Mononuclear cell (primary cell): ENCODE measurements around the gene FBXW2. TPM values are rescaled to one million over a fixed set of nuclear protein-coding genes. Genes with fewer than 3 reads are reported as not detected.
"Not testable (repeated sequence)": the region's sequence is repeated elsewhere in the genome, so short reads cannot be mapped to it uniquely, and the experiment has no call there.

Experiments used
- H3K27me3 ChIP-seq: 2 replicates; pipeline ENCODE4 v1.6.0; 2011; ENCODE audit warnings: low read length, control low read depth; ENCODE audit not compliant: insufficient read depth
- H3K4me1 ChIP-seq: 2 replicates; pipeline ENCODE4 v1.5.1; 2011; ENCODE audit warnings: mild to moderate bottlenecking, low read length, control low read depth; ENCODE audit not compliant: insufficient read depth
- H3K4me3 ChIP-seq: 2 replicates; pipeline ENCODE4 v1.5.1; 2011; ENCODE audit warnings: mild to moderate bottlenecking, low read length, moderate library complexity
- H3K9me3 ChIP-seq: 2 replicates; pipeline ENCODE4 v1.5.1; 2011; ENCODE audit warnings: low read depth, mild to moderate bottlenecking, control low read depth, low read length
- total RNA-seq: library from RNA; depleted of rRNA; stranded (reverse); fragments of >200 nt; gene quantifications from one replicate; pipeline ENCODE4 v1.2.3, GENCODE V29; 2012

FBXW2 gene
- total RNA-seq, 1 donor, result 27.8 TPM

DNA sequence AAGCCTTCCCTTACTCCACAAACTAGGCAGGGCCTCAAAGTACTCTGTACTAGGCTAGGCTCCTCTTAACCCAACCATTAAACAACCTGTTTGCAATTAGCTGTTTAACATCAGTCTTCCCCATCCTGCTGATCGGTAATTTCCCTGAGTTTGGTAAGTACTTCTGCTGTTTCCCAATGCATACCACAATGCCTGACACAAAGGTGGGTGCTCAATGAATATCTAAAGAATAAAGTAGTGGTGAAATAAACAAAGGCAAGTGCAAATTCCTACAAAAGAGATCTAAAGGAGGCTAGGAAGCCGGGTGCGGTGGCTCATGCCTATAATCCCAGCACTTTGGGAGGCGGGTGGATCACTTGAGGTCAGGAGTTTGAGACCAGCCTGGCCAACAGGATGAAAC is 25.0 kb downstream of the FBXW2 start:
- no peaks in the 10 kb centered on the region for H3K9me3 ChIP-seq
- H3K27me3 ChIP-seq, result no peaks in the 10 kb centered on the region
- peaks cover 6% of the 10 kb centered on the region for H3K4me1 ChIP-seq
- H3K4me3 ChIP-seq, result no peak overlapping the region

DNA sequence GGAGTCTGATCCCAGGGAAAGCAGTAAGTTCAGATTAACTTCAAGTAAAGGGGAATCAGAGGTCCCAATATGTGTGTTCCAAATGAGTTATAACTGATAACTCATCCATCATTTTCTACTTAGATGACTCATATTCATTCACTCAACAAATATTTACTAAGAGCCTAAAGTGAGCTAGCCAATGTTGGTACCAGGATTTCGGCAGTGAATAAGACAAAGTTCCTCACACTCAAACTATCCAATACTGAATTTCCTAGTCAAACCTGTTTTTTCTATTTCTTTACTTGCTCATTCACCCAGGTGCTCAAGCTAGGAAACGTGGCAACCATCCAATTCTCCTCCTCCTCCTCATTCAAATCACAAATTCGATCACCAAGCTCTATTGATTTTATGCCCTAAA is 25.8 kb downstream of the FBXW2 start:
- peaks cover 6% of the 10 kb centered on the region for H3K4me1 ChIP-seq
- H3K27me3 ChIP-seq, result no peaks in the 10 kb centered on the region
- no peaks in the 10 kb centered on the region for H3K9me3 ChIP-seq
- no peak overlapping the region for H3K4me3 ChIP-seq

DNA sequence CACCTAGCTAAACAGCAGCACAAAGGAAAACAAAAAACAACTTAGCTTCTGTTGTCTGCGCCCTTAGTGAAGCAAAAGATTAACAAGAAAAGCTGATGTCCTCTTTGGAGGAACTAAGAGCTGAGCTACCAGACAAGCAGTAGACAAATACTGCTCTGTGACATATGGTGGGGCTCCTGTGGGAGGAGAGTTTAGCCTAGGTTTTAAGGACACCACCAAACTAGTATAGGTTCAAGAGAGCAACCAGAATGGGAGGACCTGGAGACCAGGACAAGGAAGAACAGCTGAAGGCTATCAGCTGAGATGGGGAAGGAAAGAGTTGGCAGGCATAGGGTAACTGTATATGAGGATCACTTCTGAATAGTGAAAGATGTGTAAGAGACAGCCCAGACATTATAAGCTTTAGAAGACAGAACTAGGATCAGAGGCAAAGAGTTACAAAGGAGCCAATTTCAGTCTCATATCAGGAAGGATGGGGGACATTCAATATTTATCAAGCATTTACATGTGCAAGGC is 27.2 kb downstream of the FBXW2 start:
- Histone ChIP-seq H3K9me3 (no peaks in the 10 kb centered on the region), H3K4me1 (peaks cover 3% of the 10 kb centered on the region), H3K4me3 (no peak overlapping the region), H3K27me3 (no peaks in the 10 kb centered on the region)

DNA sequence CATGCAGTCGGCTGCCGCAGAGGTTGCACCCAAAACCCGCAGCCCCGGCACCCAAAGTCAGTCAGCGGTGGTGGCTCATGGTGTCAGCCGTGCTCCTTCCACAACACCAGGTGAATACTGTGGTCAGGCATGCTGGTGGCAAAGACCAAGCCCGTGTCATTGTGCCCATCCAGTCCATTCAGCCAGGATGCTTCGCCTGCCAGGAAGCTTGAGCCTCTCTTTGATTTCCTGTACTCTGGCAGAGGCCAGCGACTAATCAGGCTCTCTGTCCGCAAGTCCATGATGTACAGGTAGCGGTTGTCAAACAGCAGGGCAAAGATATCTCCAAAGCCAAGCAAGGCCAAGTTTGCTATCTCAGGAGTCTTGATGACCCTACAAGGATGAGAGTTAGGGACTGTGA is 28.7 kb downstream of the FBXW2 start:
- Histone ChIP-seq H3K9me3 (no peaks in the 10 kb centered on the region), H3K4me1 (peaks cover 3% of the 10 kb centered on the region), H3K27me3 (no peaks in the 10 kb centered on the region), H3K4me3 (no peak overlapping the region)

DNA sequence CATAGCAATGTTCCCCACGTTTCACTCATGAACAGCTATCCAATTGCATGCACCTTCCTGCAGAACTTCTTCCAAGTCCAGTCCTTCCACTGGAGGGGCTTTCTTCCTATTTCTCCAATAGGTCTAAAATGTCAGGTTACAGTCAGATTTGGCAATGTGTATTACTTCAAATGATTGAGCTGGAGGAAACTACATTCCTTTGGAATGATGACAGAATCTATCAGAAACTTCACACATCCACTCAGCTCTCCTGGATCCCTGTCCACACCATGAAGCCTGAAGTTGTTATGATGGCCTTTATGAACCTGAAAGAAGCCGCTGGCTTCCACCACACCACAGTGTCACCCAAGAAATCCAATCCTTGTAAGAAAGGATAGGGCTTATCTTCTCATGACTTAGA is 32.2 kb downstream of the FBXW2 start:
- H3K4me1 ChIP-seq, result peaks cover 28% of the 10 kb centered on the region
- no peaks in the 10 kb centered on the region for H3K9me3 ChIP-seq
- no peak overlapping the region for H3K4me3 ChIP-seq
- H3K27me3 ChIP-seq, result no peaks in the 10 kb centered on the region

DNA sequence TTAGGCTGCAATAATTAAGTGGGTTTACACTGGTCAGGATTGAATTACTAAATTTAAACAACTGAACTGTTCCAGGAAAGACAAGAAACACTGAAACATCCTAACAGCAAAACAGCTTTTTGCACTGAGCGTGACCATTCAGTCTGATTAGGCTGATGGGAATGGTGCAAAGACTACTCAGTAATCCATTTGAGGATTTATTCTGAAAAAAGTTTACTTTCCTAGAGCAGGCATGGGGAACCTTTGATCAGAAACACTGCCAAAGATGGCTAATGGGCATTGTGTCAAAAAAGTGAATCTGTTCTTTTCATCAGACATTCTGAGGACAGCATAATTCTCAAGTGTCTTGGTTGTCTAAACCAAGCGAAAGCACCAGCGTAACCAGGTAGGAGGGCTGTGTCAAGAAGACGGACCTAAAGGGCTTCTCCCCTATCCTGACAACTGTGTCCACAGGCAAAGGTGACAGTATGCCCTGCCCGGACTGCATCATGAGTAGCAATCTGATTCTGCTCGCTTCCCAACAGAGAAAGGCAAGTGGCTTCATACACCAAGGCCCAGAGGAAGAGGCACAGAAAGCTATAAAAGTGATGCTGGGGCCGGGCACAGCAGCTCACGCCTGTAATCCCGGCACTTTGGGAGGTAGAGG is 33.3 kb downstream of the FBXW2 start:
- Histone ChIP-seq H3K27me3 (no peaks in the 10 kb centered on the region), H3K4me1 (peaks cover 34% of the 10 kb centered on the region), H3K4me3 (no peak overlapping the region), H3K9me3 (no peaks in the 10 kb centered on the region)

DNA sequence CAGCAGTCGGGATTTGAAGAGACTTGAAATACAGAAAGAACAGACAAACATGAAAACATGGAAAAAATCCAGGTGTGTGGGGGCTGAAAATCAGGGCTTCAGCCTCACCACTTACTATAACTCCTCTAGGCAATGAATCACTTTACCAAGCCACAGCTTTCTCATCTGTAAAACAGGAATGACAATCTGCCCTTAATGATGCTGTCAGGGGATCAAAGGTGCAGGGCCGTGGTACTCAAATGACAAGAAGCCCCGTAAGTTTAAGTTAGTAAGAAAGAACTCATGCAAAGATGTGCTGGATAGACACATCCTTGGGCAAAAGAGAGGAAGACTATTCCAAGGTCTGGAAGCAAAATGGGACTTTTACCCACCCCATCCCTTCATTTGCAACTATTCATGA is 34.7 kb downstream of the FBXW2 start:
- H3K4me3 ChIP-seq, result no peak overlapping the region
- no peaks in the 10 kb centered on the region for H3K9me3 ChIP-seq
- H3K27me3 ChIP-seq, result no peaks in the 10 kb centered on the region
- peaks cover 35% of the 10 kb centered on the region for H3K4me1 ChIP-seq

DNA sequence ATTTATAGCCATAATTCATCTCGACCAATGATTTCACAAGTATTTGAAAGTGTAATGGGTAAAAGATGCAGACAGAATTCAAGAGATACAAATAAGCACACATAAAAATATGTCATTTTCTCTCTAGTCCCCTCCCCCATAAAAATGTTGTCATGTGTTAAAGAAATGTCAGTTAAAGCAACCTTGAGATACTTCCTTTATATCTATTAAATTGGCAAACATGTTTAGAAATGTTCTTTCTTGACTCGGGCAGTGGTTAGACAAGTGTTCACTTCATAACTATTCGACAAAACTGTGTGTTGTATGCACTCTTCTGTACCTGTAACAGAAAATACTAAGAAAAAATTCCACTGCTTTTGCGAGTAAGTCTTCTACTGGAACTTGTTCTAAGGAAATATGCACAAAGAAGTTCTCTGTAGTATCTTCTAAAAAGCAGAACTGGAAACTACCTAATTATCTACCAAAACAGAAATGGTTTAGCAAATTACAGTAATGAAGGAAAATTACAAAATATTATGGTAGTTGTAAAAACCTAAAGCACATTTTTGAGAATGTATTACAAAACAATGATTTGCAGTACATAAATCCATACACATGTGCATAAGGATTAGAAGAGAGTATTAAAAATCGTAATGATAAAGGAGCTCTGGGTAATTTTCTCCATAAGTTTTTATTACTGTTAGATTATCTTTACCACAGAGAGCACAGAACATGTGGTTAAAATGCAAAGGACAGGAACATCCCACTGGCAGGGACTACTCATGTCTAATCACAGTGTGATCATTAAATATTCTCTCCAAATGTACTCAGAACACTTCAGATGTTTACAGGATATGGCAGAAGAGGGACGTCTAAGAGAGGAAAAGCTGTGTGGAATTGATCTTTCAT is 35.9 kb downstream of the FBXW2 start:
- no peak overlapping the region for H3K4me3 ChIP-seq

DNA sequence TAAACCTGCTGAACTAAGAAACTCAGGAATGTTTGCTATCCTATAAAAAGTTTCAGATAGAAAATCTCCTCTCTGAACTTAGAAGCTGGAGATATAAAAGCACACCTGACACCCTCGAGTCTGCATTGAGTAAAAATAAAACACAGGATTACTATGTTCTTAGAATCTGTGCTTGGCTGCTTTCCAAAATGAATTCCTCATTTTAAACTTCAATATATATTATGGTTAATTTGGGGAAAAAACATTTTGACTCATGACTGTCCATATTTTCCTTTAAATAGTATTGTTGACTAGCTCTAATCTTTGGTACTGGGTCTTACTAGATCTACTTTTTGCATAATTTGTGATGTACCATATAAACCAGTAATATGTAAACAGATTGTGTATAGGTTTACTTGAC is 36.7 kb downstream of the FBXW2 start:
- H3K27me3 ChIP-seq, result no peaks in the 10 kb centered on the region
- peaks cover 42% of the 10 kb centered on the region for H3K4me1 ChIP-seq
- no peaks in the 10 kb centered on the region for H3K9me3 ChIP-seq
- H3K4me3 ChIP-seq, result no peak overlapping the region

More for the DNA sequence above, 35.9 kb downstream of the FBXW2 start:
- Histone ChIP-seq H3K4me1 (peaks cover 42% of the 10 kb centered on the region), H3K9me3 (no peaks in the 10 kb centered on the region), H3K27me3 (no peaks in the 10 kb centered on the region)

DNA sequence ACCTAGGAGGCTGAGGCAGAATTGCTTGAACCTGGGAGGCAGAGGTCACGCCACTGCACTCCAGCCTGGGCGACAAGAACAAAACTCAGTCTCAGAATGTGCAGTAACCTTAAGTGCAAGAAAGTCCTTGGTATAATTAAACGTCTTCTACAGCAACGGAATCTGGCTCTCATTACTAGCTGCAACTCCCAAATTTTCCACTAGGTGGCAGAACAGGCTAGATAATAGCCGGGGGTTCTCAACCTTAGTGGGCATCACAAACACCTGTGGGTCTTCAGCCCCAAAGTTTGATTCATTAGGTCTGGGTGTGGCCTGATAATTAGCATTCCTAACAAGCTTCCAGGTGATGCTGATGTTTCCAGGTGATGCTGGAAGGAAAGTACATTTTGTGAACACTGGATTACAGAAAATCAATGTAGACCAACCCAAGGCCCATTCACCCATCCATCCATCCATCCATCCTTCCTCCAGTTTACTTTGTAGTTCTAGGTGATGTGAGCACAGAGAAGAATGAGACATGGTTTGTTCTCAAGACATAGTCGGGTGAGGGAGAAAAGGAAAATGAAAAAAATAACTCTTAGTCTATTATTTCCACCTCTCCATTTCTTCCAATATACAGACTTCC is 37.3 kb downstream of the FBXW2 start:
- Histone ChIP-seq H3K9me3 (no peaks in the 10 kb centered on the region), H3K27me3 (no peaks in the 10 kb centered on the region), H3K4me3 (no peak overlapping the region), H3K4me1 (peaks cover 42% of the 10 kb centered on the region)

DNA sequence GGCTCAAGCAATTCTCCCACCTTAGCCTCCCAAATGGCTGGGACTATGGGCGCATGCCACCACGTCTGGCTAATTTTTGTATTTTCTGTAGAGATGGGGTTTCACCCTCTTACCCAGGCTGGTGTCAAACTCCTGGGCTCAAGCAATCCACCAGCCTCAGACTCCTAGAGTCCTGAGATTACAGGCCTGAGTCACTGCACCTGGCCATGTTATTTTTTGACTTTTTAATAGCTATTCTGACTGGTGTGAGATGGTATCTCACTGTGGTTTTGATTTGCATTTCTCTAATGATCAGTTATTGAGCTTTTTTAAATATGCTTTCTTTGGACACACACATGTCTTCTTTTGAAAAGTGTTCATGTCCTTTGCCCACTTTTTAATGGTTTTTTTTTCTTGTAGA is 38.2 kb downstream of the FBXW2 start:
- H3K27me3 ChIP-seq, result no peaks in the 10 kb centered on the region
- peaks cover 42% of the 10 kb centered on the region for H3K4me1 ChIP-seq
- H3K9me3 ChIP-seq, result no peaks in the 10 kb centered on the region
- H3K4me3 ChIP-seq, result no peak overlapping the region

DNA sequence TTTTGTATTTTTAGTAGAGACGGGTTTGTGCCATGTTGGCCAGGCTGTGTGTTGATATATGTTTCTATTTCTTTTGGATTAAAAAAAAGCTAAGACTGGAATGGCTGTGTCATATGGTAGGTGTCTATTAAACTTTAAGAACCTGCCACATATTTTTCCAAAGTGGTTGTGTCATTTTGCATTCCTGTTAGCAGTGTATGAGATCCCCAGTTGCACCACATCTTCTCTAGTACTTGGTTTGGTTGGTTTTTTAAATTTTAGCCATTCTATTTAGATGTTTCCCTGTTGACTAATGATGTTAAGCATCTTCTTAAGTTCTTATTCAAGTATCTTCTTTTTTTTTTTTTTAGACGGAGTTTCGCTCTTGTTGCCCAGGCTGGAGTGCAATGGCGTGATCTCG is 42.8 kb downstream of the FBXW2 start:
- Histone ChIP-seq H3K4me3 (no peak overlapping the region), H3K4me1 (peaks cover 9% of the 10 kb centered on the region), H3K27me3 (no peaks in the 10 kb centered on the region), H3K9me3 (no peaks in the 10 kb centered on the region)

DNA sequence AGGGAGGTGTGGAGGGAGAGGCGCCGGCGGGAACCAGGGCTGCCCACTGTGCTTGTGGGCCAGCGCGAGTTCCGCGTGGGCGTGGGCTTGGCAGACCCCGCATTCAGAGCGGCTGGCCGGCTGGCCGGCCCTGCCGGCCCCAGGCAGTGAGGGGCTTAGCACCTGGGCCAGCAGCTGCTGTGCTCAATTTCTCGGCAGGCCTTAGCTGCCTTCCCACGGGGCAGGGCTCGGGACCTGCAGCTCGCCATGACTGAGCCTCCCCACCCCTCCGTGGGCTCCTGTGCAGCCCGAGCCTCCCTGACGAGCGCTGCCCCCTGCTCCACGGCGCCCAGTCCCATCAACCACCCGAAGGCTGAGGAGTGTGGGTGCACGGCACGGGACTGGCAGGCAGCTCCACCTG is 46.9 kb downstream of the FBXW2 start:
- not testable (repeated sequence) for H3K27me3 ChIP-seq, H3K4me3 ChIP-seq, H3K4me1 ChIP-seq, H3K9me3 ChIP-seq

DNA sequence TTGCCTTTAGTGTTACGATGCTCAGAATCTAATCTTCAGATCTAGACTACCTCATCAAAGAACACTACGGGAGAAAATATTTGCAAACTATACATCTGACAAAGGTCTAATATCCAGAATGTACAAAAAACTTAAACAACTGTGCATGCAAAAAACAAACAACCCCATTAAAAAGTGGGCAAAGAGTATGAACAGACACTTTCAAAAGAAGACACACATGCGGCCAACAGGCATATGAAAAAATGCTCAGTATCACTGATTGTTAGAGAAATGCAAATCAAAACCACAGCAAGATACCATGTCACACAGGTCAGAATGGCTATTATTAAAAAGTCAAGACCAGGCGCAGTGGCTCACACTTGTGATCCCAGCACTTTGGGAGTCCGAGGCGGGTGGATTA is 47.9 kb downstream of the FBXW2 start:
- Histone ChIP-seq H3K27me3 (no peaks in the 10 kb centered on the region), H3K4me3 (no peak overlapping the region), H3K9me3 (no peaks in the 10 kb centered on the region), H3K4me1 (peaks cover 15% of the 10 kb centered on the region)

DNA sequence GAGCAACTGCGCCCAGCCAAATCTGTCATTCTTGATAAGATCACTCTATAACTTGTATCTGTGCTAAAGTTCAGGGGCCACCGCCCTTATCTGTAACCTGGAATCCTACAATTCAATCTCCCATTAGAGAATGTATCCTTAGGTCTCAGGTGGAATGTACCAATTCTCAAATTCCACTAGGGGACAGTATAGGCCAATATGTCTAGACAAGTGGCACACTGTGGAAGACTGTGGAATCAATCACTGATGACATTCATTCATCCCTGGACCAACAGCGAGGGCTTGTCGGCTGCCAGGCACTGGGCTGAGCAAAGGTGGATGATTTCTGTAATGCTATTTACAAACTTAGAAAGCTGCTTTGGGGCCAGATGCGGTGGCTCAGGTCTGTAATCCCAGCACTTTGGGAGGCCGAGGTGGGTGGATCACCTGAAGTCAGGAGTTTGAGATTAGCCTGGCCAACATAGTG is 50.2 kb downstream of the FBXW2 start:
- Histone ChIP-seq H3K4me1 (peaks cover 31% of the 10 kb centered on the region), H3K4me3 (no peak overlapping the region), H3K9me3 (no peaks in the 10 kb centered on the region), H3K27me3 (no peaks in the 10 kb centered on the region)
